Adrenal gland (tissue), 12 donors: ENCODE measurements around the gene PDE6D. TPM values are rescaled to one million over a fixed set of nuclear protein-coding genes. Genes with fewer than 3 reads are reported as not detected.

Experiments
- DNase-seq, 7 donors: peaks; one replicate each; pipeline ENCODE4 v3.0.0-alpha.2; 2019 to 2020
- H3K27ac ChIP-seq, 5 donors: fragments of 200-600 bp; sonication (generic) in 4 of 5; 1 replicate in 3 of 5; 2 replicates in 2 of 5; pipeline versions ENCODE4 v1.5.1 to v1.8.0; 2016 to 2020; ENCODE audit warnings: mild to moderate bottlenecking in 1 of 5
- H3K27me3 ChIP-seq: fragments of 200-600 bp; 2 replicates; pipeline ENCODE4 v1.8.0; 2021
- H3K36me3 ChIP-seq, 2 donors: fragments of 200-600 bp; replicated peaks in 1 of 2; 1 replicate in 1 of 2; 2 replicates in 1 of 2; pipeline versions ENCODE4 v1.5.1 to v1.8.0; 2018 to 2022
- H3K4me1 ChIP-seq, 2 donors: fragments of 200-600 bp; replicated peaks in 1 of 2; 1 replicate in 1 of 2; 2 replicates in 1 of 2; pipeline versions ENCODE4 v1.5.1 to v1.8.0; 2018 to 2021
- H3K4me3 ChIP-seq, 4 donors: fragments of 200-600 bp; sonication (generic) in 3 of 4; one replicate each; pipeline ENCODE4 v1.5.1; 2016 to 2018
- H3K9me3 ChIP-seq, 3 donors: fragments of 200-600 bp; sonication (generic) in 1 of 3; replicated peaks in 1 of 3; 1 replicate in 2 of 3; 2 replicates in 1 of 3; pipeline versions ENCODE4 v1.5.1 to v1.8.0; 2016 to 2021
- CTCF ChIP-seq, 6 experiments: fragments of 450-650 bp in 4 of 6; fragments of 200-600 bp in 2 of 6; sonication (generic) in 1 of 6; IDR thresholded peaks; 1 replicate in 5 of 6; 2 replicates in 1 of 6; pipeline versions ENCODE4 v1.5.1 to v1.8.0; 2016 to 2021; ENCODE audit warnings: antibody characterized with exemption in 6 of 6, mild to moderate bottlenecking in 2 of 6, moderate library complexity in 1 of 6
- POLR2A ChIP-seq, 2 donors: fragments of 450-650 bp; IDR thresholded peaks; one replicate each; pipeline ENCODE4 v1.6.1; 2017; ENCODE audit warnings: antibody characterized with exemption in 2 of 2, mild to moderate bottlenecking in 2 of 2, moderate library complexity in 1 of 2
- WGBS, 4 donors: extraction: QIAGEN DNeasy Blood & Tissue Kit in 2 of 4; methylation state at CpG; one replicate each; pipeline versions ENCODE4 v1.1.5 to v1.1.7; 2013 to 2017; 5-methylcytosine and 5-hydroxymethylcytosine counted together
- intact Hi-C, 2 donors: fragments of 100-400 bp; cut with DNase I; formaldehyde crosslinking; loops; one replicate each; pipeline versions ENCODE4 v1.14.1 to v1.15.0; 2022 to 2023
- polyA plus RNA-seq, 3 donors: library from polyadenylated mRNA; stranded (reverse); fragments of 200-250 nt in 2 of 3; fragments of 350-450 nt in 1 of 3; fragmentation: Illumina TruSeq in 1 of 3; extraction: RNeasy Lipid Tissue Mini Kit (QIAGEN cat#74804) in 1 of 3; gene quantifications; one replicate each; pipeline ENCODE4 v1.2.3, GENCODE V29; 2013 to 2014
- small RNA-seq, 2 donors: library from RNA; depleted of rRNA; stranded (forward); fragments of <200 nt; gene quantifications; one replicate each; pipeline ENCODE3, GENCODE V24; 2016
- total RNA-seq, 9 donors: library from RNA; depleted of rRNA in 4 of 9; stranded (reverse); fragments of >200 nt in 4 of 9; fragments of 120-200 nt in 1 of 9; fragmentation: NEBNext Ultra II Directional in 1 of 9; extraction: Animal tissue kit (Norgen Biotek cat#: 25700) in 1 of 9; gene quantifications; one replicate each; pipeline versions ENCODE4 v1.1.0 to v1.2.4, GENCODE V29; 2013 to 2023
- donor health status: healthy with polysubstance abuse.
- donor health status: Bipolar disorder and iron deficiency.
- donor health status: DM: yes; HTN: yes; CAD: no.
- donor health status: DM: no; HTN: no; CAD: no.
- donor health status: DM: no; HTN: no; CAD: no.
- donor health status: DM: yes; HTN: yes; CAD: no.

Gene PDE6D
- total and polyA plus RNA-seq, 12 donors, result 27.5 to 65.3 (median 42.9) TPM

- TF ChIP-seq CTCF (IDR thresholded peaks at IDR 0.05), result no peak
- no peak for TF ChIP-seq POLR2A (IDR thresholded peaks at IDR 0.05)
- Histone ChIP-seq H3K4me3 (no peak overlapping the region), H3K27me3 (no peaks in the 10 kb centered on the region), H3K27ac (no peak overlapping the region), H3K36me3 (no peaks in the 10 kb centered on the region), H3K4me1 (peaks cover 4 to 13% of the 10 kb centered on the region in 2 donors), H3K9me3 (no peaks in the 10 kb centered on the region)
- intact Hi-C loops, result no loop called here
- DNase-seq, result no peak
- 87 to 100% (median 91%) methylated on average over 2 to 8 of the region's 8 CpGs for WGBS, 4 donors
Measured at GRCh38 chr2:231683292-231684235, 97.5 kb downstream of the PDE6D start.

- Histone ChIP-seq H3K36me3 (no peaks in the 10 kb centered on the region), H3K9me3 (no peaks in the 10 kb centered on the region), H3K4me3 (no peak overlapping the region), H3K4me1 (peaks cover 0 to 13% of the 10 kb centered on the region in 2 donors), H3K27ac (no peak overlapping the region), H3K27me3 (no peaks in the 10 kb centered on the region)
- DNase-seq, result no peak
- intact Hi-C loops, result no loop called here
- no peak for TF ChIP-seq POLR2A (IDR thresholded peaks at IDR 0.05)
- no peak for TF ChIP-seq CTCF (IDR thresholded peaks at IDR 0.05)
- WGBS, 4 donors, result 88 to 97% (median 89%) methylated on average over 9 to 11 of the region's 11 CpGs
Measured at GRCh38 chr2:231682603-231683291, 98.3 kb downstream of the PDE6D start.

Small RNAs within 50 kb of the gene (small RNA-seq; reads per million reads assigned to genes)
- gene AC073476.4, result 0 reads per million in 2 donors
- 0 reads per million in 2 donors for gene RF00015

Other genes with a start within 250 kb of the PDE6D start
- not detected for gene TEX44, start 188.4 kb downstream of the PDE6D start, total RNA-seq
- gene TEX44, start 188.4 kb downstream of the PDE6D start, polyA plus RNA-seq, result not detected
- 100 to 1,000 TPM; 346 to 719 (median 476) TPM for gene PTMA, start 72.8 kb downstream of the PDE6D start, total RNA-seq
- gene PTMA, start 72.8 kb downstream of the PDE6D start, polyA plus RNA-seq, result 1,000 to 10,000 TPM; 1,074 to 1,198 (median 1,079) TPM
- gene COPS7B, start 5.2 kb upstream of the PDE6D start, total RNA-seq, result 10 to 100 TPM; 20.8 to 48.6 (median 30.6) TPM
- 10 to 100 TPM; 33.9 to 44.7 (median 41.3) TPM for gene COPS7B, start 5.2 kb upstream of the PDE6D start, polyA plus RNA-seq
- under 1 TPM in 2 of 9 donors, not detected in 7; 0.17 to 0.74 TPM for gene NPPC, start 145.1 kb upstream of the PDE6D start, total RNA-seq
- under 1 TPM in 1 of 3 donors, not detected in 2; 0.13 TPM for gene NPPC, start 145.1 kb upstream of the PDE6D start, polyA plus RNA-seq
- gene DIS3L2, start 180.4 kb upstream of the PDE6D start, total RNA-seq, result 10 to 100 TPM; 20.0 to 54.7 (median 32.0) TPM
- gene DIS3L2, start 180.4 kb upstream of the PDE6D start, polyA plus RNA-seq, result 10 to 100 TPM; 20.8 to 48.4 (median 28.8) TPM